GM12878 (cell line): Measurements from ENCODE around the gene NOS2. TPM values are rescaled to one million over a fixed set of nuclear protein-coding genes. Genes with fewer than 3 reads are reported as not detected.
"Not testable (repeated sequence)": the region's sequence is repeated elsewhere in the genome, so short reads cannot be mapped to it uniquely, and the experiment has no call there.

Experiments
- ATAC-seq: fragments of 200-7000 bp; cut with Tn5 transposase; 3 replicates; pipeline ENCODE4 v1.9.1; 2020; ENCODE audit warnings: mild to moderate bottlenecking, moderate library complexity
- BruUV-seq: library from RNA; stranded (reverse); fragments of 400-500 nt; replicated peaks from 2 replicates; lab custom pipeline; 2021; lab: Mats Ljungman, UMichigan
- CTCF ChIA-PET: fragments of 300-600 bp; sonication (Branson Sonifier 250); formaldehyde crosslinking; extraction: SDS; loops from one replicate; lab custom pipeline; 2021; ENCODE audit warnings: inconsistent platforms; lab: Yijun Ruan, JAX
- POLR2A ChIA-PET: fragments of 350-600 bp; formaldehyde crosslinking; extraction: SDS; loops from one replicate; lab custom pipeline; 2021; ENCODE audit warnings: inconsistent platforms; lab: Charles Lee
- RAD21 ChIA-PET: fragments of 300-600 bp; sonication (Branson Sonifier 250); formaldehyde crosslinking; loops from one replicate; lab custom pipeline; 2023; ENCODE audit warnings: antibody characterized with exemption; ENCODE audit not compliant: unreplicated experiment; lab: Charles Lee
- SMC1A ChIA-PET: fragments of 300-600 bp; sonication (Branson Sonifier 250); formaldehyde crosslinking; loops from one replicate; lab custom pipeline; 2023; ENCODE audit not compliant: unreplicated experiment, uncharacterized antibody; lab: Charles Lee
- DNase-seq: peaks from one replicate; pipeline ENCODE4 v3.0.0-alpha.2; 2011; ENCODE audit warnings: low read depth, low spot score
- FAIRE-seq: peaks from 3 replicates; lab custom pipeline; 2011; peaks lifted over from hg19 to GRCh38; lab: Jason Lieb, UNC
- H2AFZ ChIP-seq: 2 replicates; pipeline ENCODE4 v1.6.0; 2011; ENCODE audit warnings: low read depth, low read length, control low read depth; ENCODE audit not compliant: control insufficient read depth
- H3K27ac ChIP-seq: 2 replicates; pipeline ENCODE4 v1.5.1; 2011; ENCODE audit warnings: control low read depth; ENCODE audit not compliant: control insufficient read depth, insufficient read depth
- H3K27me3 ChIP-seq, 2 experiments: replicated peaks in 1 of 2; 2 replicates each; pipeline versions ENCODE4 v1.6.0 to v1.6.1; 2011; ENCODE audit warnings: low read length in 1 of 2; ENCODE audit not compliant: control insufficient read depth in 2 of 2, insufficient read depth in 2 of 2
- H3K36me3 ChIP-seq, 2 experiments: 2 replicates each; pipeline ENCODE4 v1.5.1; 2011; ENCODE audit warnings: low read length in 1 of 2; ENCODE audit not compliant: control insufficient read depth in 2 of 2, insufficient read depth in 2 of 2
- H3K4me1 ChIP-seq: 2 replicates; pipeline ENCODE4 v1.6.1; 2011; ENCODE audit warnings: mild to moderate bottlenecking, low read length, moderate library complexity, mixed read lengths; ENCODE audit not compliant: control insufficient read depth, insufficient read depth
- H3K4me2 ChIP-seq: 2 replicates; pipeline ENCODE4 v1.6.0; 2011; ENCODE audit warnings: control low read depth; ENCODE audit not compliant: control insufficient read depth, insufficient read depth
- H3K4me3 ChIP-seq: fragments of 200-600 bp; sonication (generic); 2 replicates; pipeline ENCODE4 v1.5.1; 2016
- H3K79me2 ChIP-seq: 2 replicates; pipeline ENCODE4 v1.6.0; 2011; ENCODE audit warnings: low read length; ENCODE audit not compliant: control insufficient read depth, insufficient read depth
- H3K9ac ChIP-seq: 2 replicates; pipeline ENCODE4 v1.8.0; 2011; ENCODE audit warnings: low read length, control low read depth, mixed read lengths; ENCODE audit not compliant: control insufficient read depth, insufficient read depth
- H3K9me3 ChIP-seq: replicated peaks from 3 replicates; pipeline ENCODE4 v1.5.1; 2011; ENCODE audit warnings: mild to moderate bottlenecking, low read length; ENCODE audit not compliant: control insufficient read depth, insufficient read depth
- H4K20me1 ChIP-seq: 2 replicates; pipeline ENCODE4 v1.6.0; 2011; ENCODE audit not compliant: control insufficient read depth, insufficient read depth
- NR2C2 ChIP-seq: IDR thresholded peaks from 2 replicates; pipeline ENCODE4 v1.6.1; 2011; ENCODE audit warnings: borderline replicate concordance, low read depth; ENCODE audit not compliant: control insufficient read depth, insufficient read length
- STAT1 ChIP-seq: fragments of 450-650 bp; conservative IDR thresholded peaks from 2 replicates; pipeline ENCODE4 v1.6.1; 2014; ENCODE audit warnings: antibody characterized with exemption, mild to moderate bottlenecking
- ZZZ3 ChIP-seq: IDR thresholded peaks from 2 replicates; pipeline ENCODE4 v1.6.1; 2011; ENCODE audit warnings: low read depth; ENCODE audit not compliant: control insufficient read depth, insufficient read length
- WGBS: methylation state at CpG from one replicate; pipeline ENCODE4 v1.1.6; 2016; ENCODE audit warnings: low lambda C conversion rate; ENCODE audit not compliant: insufficient replicate concordance, insufficient coverage; ENCODE audit errors: missing lambda C conversion rate; 5-methylcytosine and 5-hydroxymethylcytosine counted together
- in situ Hi-C: fragments of 300-500 bp; cut with MboI; formaldehyde crosslinking; loops from 9 replicates; pipeline ENCODE4 v1.14.3; 2018; ENCODE audit warnings: mixed read lengths
- intact Hi-C: fragments of 100-400 bp; cut with micrococcal nuclease; formaldehyde crosslinking; loops from one replicate; pipeline ENCODE4 v1.14.2; 2022; ENCODE audit not compliant: unreplicated experiment
- polyA plus RNA-seq, 11 experiments: library from polyadenylated mRNA; depleted of rRNA in 4 of 11; unstranded in 6 of 11; stranded (reverse) in 5 of 11; fragments of >200 nt; fragmentation: Nextera tagmentation in 4 of 11; fragmentation: Illumina TruSeq in 1 of 11; extraction: Ambion mirVana in 4 of 11; extraction: Trizol in 1 of 11; gene quantifications; 1 replicate in 1 of 11; 2 replicates in 10 of 11; pipeline versions ENCODE4 v1.2.1 to v1.2.3, GENCODE V29; 2011 to 2016; ENCODE audit warnings: inconsistent platforms in 2 of 11, missing spikeins in 2 of 11, low read depth in 1 of 11
- total RNA-seq, 4 experiments: library from RNA; depleted of rRNA in 3 of 4; stranded (reverse); fragments of >200 nt in 3 of 4; fragmentation: Illumina TruSeq in 1 of 4; extraction: Trizol in 1 of 4; gene quantifications; 2 replicates each; pipeline versions ENCODE4 v1.2.1 to v1.2.3, GENCODE V29; 2013 to 2021

Gene NOS2
- total and polyA plus RNA-seq, 10 of the 15 experiments (the other 5 are each of a cell fraction or from before 2014, with no cell fraction given), result 0.01 to 0.05 (median 0.01) TPM; not detected in 7

DNA sequence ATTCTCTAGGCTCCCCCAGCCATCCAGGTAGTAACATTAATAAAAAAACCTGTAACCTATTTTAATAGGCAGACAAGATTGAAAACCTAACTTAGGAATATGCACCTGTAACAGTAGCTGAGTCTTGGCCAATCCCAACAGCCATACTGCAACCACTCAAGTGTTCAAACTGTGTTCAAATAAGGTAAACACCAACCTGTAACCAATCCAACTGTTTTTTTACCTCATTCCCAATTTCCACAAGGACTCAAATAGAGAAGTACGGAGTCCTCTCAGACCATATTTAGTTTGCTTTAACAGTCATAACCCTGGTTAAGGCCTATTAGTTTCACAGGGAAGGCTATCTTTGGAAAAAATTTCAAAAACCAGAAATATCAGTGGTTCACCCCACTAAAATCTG lies 40.4 kb upstream of the NOS2 start:
- intact Hi-C loops, result no loop called here
- in situ Hi-C loops, result no loop called here
- CTCF ChIA-PET, result no interaction called here

DNA sequence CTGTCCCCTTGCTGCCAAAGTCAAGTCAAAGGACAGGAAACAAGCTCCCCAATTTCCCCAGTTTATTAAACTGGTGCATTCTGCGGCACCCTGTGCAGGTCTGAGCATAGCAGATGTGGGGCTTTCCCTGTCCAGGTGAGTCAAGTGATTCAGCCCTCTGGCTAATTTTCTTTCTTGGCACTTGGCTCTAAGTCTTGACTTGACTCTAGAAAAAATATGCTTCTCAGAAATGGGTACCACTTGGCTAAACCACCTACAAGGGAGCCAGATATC lies 40.0 kb upstream of the NOS2 start:
- RAD21 ChIA-PET, result interaction anchor here (1.0 kb wide), 1 partner anchor 35 kb away, joined by 3 read pairs; no protein-coding TSS in a partner anchor

More for the DNA sequence above, 40.4 kb upstream of the NOS2 start:
- SMC1A ChIA-PET, result interaction anchor here (0.6 kb wide), 1 partner anchor 20 kb away, joined by 3 read pairs; no protein-coding TSS in a partner anchor
- peaks cover 3% of the 10 kb centered on the region; the same call in 1 of the 2 replicates for H3K4me1 ChIP-seq
- H3K36me3 ChIP-seq, result no peaks in the 10 kb centered on the region
- no peak for ATAC-seq
- TF ChIP-seq ZZZ3, result no peak
- TF ChIP-seq STAT1, result no peak
- no peak for TF ChIP-seq NR2C2
- TF ChIP-seq, all 136 proteins: peak for 0
- DNase-seq (no peak), FAIRE-seq (no peak)
- Histone ChIP-seq H3K4me2 (no peak overlapping the region), H3K9me3 (no peaks in the 10 kb centered on the region), H4K20me1 (no peaks in the 10 kb centered on the region), H3K79me2 (no peaks in the 10 kb centered on the region), H3K9ac (no peak overlapping the region), H2AFZ (no peak overlapping the region), H3K4me3 (no peak overlapping the region), H3K27ac (no peak overlapping the region), H3K27me3 (no peaks in the 10 kb centered on the region)
- BruUV-seq, result no TSS peak
- 88% methylated on average over 1 of the region's 1 CpG for WGBS
- ChIA-PET POLR2A (no interaction called here), RAD21 (interaction anchor here (1.0 kb wide), 1 partner anchor 35 kb away, joined by 3 read pairs; no protein-coding TSS in a partner anchor)

DNA sequence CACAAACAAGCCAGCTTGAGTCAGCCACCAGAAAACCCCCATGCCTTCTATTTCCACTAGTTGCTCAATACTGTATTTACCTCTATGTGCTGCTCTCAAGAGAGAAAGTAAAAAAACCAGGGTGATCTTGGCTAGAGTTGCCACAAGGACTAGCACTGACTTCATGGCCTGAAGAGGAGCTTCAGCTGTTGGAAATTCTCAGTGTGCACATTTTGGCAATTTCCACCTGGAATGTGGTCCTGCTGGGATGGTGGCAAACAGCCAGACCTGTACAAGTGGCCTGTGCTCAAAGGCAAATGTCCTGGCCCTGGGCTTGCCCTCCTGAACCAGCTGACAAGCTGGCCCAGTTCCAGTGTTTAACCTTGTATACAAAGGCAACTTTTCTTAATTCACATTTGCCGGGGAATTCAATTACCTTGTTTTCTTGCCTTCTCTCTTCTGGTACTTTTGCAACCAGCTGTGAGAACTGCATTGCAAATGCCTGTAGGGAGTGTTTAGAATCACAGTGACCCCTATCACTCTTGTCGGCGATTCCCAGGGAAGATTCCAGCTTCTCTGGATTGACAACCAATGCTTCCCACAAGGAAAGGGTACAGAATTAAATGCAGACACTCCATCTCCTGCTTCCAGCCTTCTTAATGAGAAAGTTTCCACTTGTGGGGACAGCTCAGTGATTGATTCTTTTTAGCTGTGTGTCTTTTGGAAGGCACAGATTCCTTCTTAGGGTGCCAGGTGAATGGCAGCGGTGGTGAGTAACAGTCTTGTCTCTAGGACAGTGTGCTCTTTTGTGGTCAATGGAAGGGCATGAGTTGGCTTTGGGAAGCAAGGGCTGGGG lies 39.5 kb upstream of the NOS2 start:
- intact Hi-C loops, H3K9ac ChIP-seq, BruUV-seq, H3K27ac ChIP-seq, H3K79me2 ChIP-seq, H3K9me3 ChIP-seq, RAD21 ChIA-PET, in situ Hi-C loops, H3K27me3 ChIP-seq, SMC1A ChIA-PET, H2AFZ ChIP-seq, H3K4me1 ChIP-seq, ATAC-seq, H4K20me1 ChIP-seq, H3K4me2 ChIP-seq, POLR2A ChIA-PET, DNase-seq, CTCF ChIA-PET, H3K36me3 ChIP-seq, H3K4me3 ChIP-seq: not testable (repeated sequence)
- FAIRE-seq, result peak; percentile 90
- WGBS, result 42% methylated on average over 1 of the region's 4 CpGs

More for the DNA sequence above, 40.0 kb upstream of the NOS2 start:
- H3K4me1 ChIP-seq, intact Hi-C loops, H3K4me3 ChIP-seq, BruUV-seq, CTCF ChIA-PET, in situ Hi-C loops, H4K20me1 ChIP-seq, H3K9me3 ChIP-seq, H3K4me2 ChIP-seq, POLR2A ChIA-PET, DNase-seq, ATAC-seq, H3K27me3 ChIP-seq, H3K9ac ChIP-seq, SMC1A ChIA-PET, H3K27ac ChIP-seq, H3K79me2 ChIP-seq, H3K36me3 ChIP-seq, H2AFZ ChIP-seq, FAIRE-seq: not testable (repeated sequence)
- no CpG with 5 or more reads among the region's 1 CpG for WGBS
